ENCODE data around the gene WNT6. TPM values are rescaled to one million over a fixed set of nuclear protein-coding genes. Genes with fewer than 3 reads are reported as not detected.

The WNT6 gene
- total RNA-seq, 1 experiment from 2014 or later, result 1.4 TPM

GRCh38 chr2:218895759-218896500 lies 36.3 kb downstream of the WNT6 start:
- no peaks in the 10 kb centered on the region for H4K20me1 ChIP-seq (ENCODE audit: insufficient read depth)
- DNase-seq (ENCODE audit: low read depth, low spot score) (no peak), ATAC-seq (peak; percentile 5; the same call in 1 of the 2 replicates)
- H3K27me3 ChIP-seq (ENCODE audit: insufficient read depth, low read length), result no peaks in the 10 kb centered on the region
- H3K36me3 ChIP-seq (ENCODE audit: control insufficient read depth in 1 of 2, insufficient read depth in 2 of 2, low read length in 2 of 2), result no peaks in the 10 kb centered on the region
- H3K4me3 ChIP-seq (replicated peaks in 1 of 2; ENCODE audit: low read depth in 1 of 2, low read length in 2 of 2), result peak overlapping the region; percentile 37 to 76
- CTCF ChIA-PET, result interaction anchor here (0.8 to 10.3 kb wide), 6 partner anchors 8 to 134 kb away, joined by 3 to 278 read pairs (median 14); partner anchors contain the start of gene WNT10A
- H3K4me2 ChIP-seq (ENCODE audit: low read length), result peak overlapping the region; percentile 92
- TF ChIP-seq SRF (IDR thresholded peaks at IDR 0.05; ENCODE audit: low read depth) (no peak), CEBPB (IDR thresholded peaks at IDR 0.05; ENCODE audit: low read depth) (no peak), TCF7L2 (IDR thresholded peaks at IDR 0.05; ENCODE audit: borderline replicate concordance, extremely low read depth, insufficient read depth, insufficient read length) (no peak), ZNF274 (IDR thresholded peaks at IDR 0.05; ENCODE audit: low read depth, low read length) (no peak), EZH2phosphoT487 (IDR thresholded peaks at IDR 0.05; ENCODE audit: borderline replicate concordance) (no peak), ELF1 (IDR thresholded peaks at IDR 0.05; ENCODE audit: borderline replicate concordance, low read depth) (no peak)
- TF ChIP-seq, protein P1, sequence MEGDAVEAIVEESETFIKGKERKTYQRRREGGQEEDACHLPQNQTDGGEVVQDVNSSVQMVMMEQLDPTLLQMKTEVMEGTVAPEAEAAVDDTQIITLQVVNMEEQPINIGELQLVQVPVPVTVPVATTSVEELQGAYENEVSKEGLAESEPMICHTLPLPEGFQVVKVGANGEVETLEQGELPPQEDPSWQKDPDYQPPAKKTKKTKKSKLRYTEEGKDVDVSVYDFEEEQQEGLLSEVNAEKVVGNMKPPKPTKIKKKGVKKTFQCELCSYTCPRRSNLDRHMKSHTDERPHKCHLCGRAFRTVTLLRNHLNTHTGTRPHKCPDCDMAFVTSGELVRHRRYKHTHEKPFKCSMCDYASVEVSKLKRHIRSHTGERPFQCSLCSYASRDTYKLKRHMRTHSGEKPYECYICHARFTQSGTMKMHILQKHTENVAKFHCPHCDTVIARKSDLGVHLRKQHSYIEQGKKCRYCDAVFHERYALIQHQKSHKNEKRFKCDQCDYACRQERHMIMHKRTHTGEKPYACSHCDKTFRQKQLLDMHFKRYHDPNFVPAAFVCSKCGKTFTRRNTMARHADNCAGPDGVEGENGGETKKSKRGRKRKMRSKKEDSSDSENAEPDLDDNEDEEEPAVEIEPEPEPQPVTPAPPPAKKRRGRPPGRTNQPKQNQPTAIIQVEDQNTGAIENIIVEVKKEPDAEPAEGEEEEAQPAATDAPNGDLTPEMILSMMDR (IDR thresholded peaks at IDR 0.05 in 2 of 3, conservative IDR thresholded peaks at IDR 0.05 in 1 of 3; ENCODE audit: borderline replicate concordance in 1 of 3, insufficient read depth in 1 of 3, low read depth in 2 of 3, low read length in 2 of 3), result no peak
- no peaks in the 10 kb centered on the region for H3K9me3 ChIP-seq (ENCODE audit: control insufficient read depth in 1 of 2, insufficient read depth in 1 of 2, low read depth in 1 of 2, low read length in 2 of 2)
- H3K9me2 ChIP-seq (ENCODE audit: insufficient read depth), result no peaks in the 10 kb centered on the region
- intact Hi-C loops (cut with micrococcal nuclease), result no loop called here
- no peak overlapping the region for H2AFZ ChIP-seq (ENCODE audit: low read depth, low read length, poor library complexity, severe bottlenecking)
- peaks cover 58 to 78% of the 10 kb centered on the region in 2 experiments for H3K4me1 ChIP-seq (ENCODE audit: control insufficient read depth in 1 of 2, insufficient read depth in 2 of 2, low read length in 2 of 2)
- POLR2A ChIA-PET, result interaction anchor here (1.1 to 1.2 kb wide), 2 partner anchors 18 to 20 kb away, joined by 3 to 7 read pairs; no protein-coding TSS in a partner anchor
- H3K27ac ChIP-seq (ENCODE audit: low read depth, low read length), result peak overlapping the region; percentile 92
- BruUV-seq (replicated peaks), result no TSS peak
- RAD21 ChIA-PET (ENCODE audit: low non-redundant PET in 1 of 2, low total read pairs in 2 of 2, uncharacterized antibody in 2 of 2, unreplicated experiment in 2 of 2), result interaction anchor here (0.7 to 2.8 kb wide), 3 partner anchors 16 to 21 kb away, joined by 3 to 48 read pairs (median 5); no protein-coding TSS in a partner anchor
- peak overlapping the region; percentile 82 for H3K9ac ChIP-seq (ENCODE audit: low read length)
- no peaks in the 10 kb centered on the region; the same call in 1 of the 2 replicates for H3K79me2 ChIP-seq (ENCODE audit: insufficient read depth, low read length)

Measured in HCT116 (cell line).